Lower leg skin (tissue), 4 donors: ENCODE results near the gene IER2. TPM values are rescaled to one million over a fixed set of nuclear protein-coding genes. Genes with fewer than 3 reads are reported as not detected.
A peak's percentile ranks its signal among the peaks of the same experiment; 100 is the strongest.
"Not testable (repeated sequence)": the region's sequence is repeated elsewhere in the genome, so short reads cannot be mapped to it uniquely, and the experiment has no call there.

ENCODE experiments used
- DNase-seq, 2 donors: peaks; one replicate each; pipeline ENCODE4 v3.0.0-alpha.2; 2019; ENCODE audit warnings: low spot score in 2 of 2
- H3K4me3 ChIP-seq: fragments of 200-600 bp; sonication (generic); 2 replicates; pipeline ENCODE4 v1.5.1; 2017; ENCODE audit warnings: mild to moderate bottlenecking, low read depth; ENCODE audit not compliant: poor library complexity, severe bottlenecking
- POLR2A ChIP-seq, 2 donors: fragments of 450-650 bp; IDR thresholded peaks; one replicate each; pipeline ENCODE4 v1.6.1; 2016 to 2017; ENCODE audit warnings: antibody characterized with exemption in 2 of 2, mild to moderate bottlenecking in 1 of 2, moderate library complexity in 1 of 2
- WGBS, 2 donors: methylation state at CpG; one replicate each; pipeline ENCODE4 v1.1.5; 2018; 5-methylcytosine and 5-hydroxymethylcytosine counted together
- intact Hi-C: fragments of 100-400 bp; cut with DNase I; formaldehyde crosslinking; loops from one replicate; pipeline ENCODE4 v1.15.0; 2023; ENCODE audit warnings: low total_unique reads
- total RNA-seq, 4 donors: library from RNA; depleted of rRNA; stranded (reverse); fragments of >200 nt; gene quantifications; one replicate each; pipeline ENCODE4 v1.1.0, GENCODE V29; 2016
- TF ChIP-seq, protein P1 (sequence below), 3 donors: fragments of 450-650 bp; IDR thresholded peaks; one replicate each; pipeline ENCODE4 v1.5.1; 2016; ENCODE audit warnings: antibody characterized with exemption in 3 of 3, mild to moderate bottlenecking in 3 of 3, moderate library complexity in 2 of 3

IER2 gene
- total RNA-seq, 4 donors from 2014 or later, result 118 to 146 (median 130) TPM

DNA sequence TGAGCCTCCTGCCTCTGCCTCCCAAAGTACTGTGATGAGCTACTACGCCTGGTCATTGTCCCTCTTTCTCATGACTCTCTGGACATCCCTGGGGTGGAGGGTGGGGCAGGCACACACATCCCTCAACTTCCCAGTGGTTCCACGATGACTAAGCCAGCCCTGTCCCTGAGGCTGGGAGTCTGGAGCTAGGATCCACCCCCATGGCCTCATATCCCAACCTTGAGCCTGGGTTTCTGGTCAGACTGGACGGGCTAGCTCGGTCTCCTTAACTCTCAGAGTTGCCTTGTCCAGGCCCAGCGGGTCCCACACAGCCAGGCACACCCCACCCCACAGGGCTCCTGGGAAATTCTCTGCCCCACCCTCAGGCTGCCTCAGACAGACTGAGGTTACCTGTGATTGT is 19.6 kb downstream of the IER2 start:
- intact Hi-C loops, result no loop called here
- TF ChIP-seq POLR2A (IDR thresholded peaks at IDR 0.05), result no peak
- TF ChIP-seq, protein P1, sequence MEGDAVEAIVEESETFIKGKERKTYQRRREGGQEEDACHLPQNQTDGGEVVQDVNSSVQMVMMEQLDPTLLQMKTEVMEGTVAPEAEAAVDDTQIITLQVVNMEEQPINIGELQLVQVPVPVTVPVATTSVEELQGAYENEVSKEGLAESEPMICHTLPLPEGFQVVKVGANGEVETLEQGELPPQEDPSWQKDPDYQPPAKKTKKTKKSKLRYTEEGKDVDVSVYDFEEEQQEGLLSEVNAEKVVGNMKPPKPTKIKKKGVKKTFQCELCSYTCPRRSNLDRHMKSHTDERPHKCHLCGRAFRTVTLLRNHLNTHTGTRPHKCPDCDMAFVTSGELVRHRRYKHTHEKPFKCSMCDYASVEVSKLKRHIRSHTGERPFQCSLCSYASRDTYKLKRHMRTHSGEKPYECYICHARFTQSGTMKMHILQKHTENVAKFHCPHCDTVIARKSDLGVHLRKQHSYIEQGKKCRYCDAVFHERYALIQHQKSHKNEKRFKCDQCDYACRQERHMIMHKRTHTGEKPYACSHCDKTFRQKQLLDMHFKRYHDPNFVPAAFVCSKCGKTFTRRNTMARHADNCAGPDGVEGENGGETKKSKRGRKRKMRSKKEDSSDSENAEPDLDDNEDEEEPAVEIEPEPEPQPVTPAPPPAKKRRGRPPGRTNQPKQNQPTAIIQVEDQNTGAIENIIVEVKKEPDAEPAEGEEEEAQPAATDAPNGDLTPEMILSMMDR (IDR thresholded peaks at IDR 0.05), result no peak
- 42 to 55% methylated on average over 4 to 5 of the region's 5 CpGs for WGBS, 2 donors
- no peak overlapping the region for H3K4me3 ChIP-seq
- peak in 1 of 2 donors; percentile 50 for DNase-seq

DNA sequence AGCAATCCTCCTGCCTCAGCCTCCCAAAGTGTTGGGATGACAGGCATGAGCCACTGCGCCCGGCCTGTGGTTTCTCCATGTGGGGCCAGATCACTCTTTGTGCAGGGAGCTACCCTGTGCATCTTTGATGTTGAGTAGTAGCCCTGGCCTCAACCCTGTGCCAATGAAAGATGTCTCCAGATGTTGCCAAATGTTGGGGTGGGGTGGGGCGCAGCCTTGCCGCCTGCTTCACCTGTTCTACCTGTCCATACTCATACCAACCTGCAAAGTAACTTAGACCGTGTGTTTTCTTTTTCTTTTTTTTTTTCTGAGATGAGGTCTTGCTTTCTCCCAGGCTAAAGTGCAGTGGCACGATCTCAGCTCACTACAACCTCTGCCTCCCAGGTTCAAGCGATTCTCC is 20.9 kb downstream of the IER2 start:
- 55 to 70% methylated on average over 7 of the region's 7 CpGs for WGBS, 2 donors
- intact Hi-C loops, result no loop called here
- H3K4me3 ChIP-seq, result no peak overlapping the region
- TF ChIP-seq POLR2A (IDR thresholded peaks at IDR 0.05), result no peak
- DNase-seq, result no peak

DNA sequence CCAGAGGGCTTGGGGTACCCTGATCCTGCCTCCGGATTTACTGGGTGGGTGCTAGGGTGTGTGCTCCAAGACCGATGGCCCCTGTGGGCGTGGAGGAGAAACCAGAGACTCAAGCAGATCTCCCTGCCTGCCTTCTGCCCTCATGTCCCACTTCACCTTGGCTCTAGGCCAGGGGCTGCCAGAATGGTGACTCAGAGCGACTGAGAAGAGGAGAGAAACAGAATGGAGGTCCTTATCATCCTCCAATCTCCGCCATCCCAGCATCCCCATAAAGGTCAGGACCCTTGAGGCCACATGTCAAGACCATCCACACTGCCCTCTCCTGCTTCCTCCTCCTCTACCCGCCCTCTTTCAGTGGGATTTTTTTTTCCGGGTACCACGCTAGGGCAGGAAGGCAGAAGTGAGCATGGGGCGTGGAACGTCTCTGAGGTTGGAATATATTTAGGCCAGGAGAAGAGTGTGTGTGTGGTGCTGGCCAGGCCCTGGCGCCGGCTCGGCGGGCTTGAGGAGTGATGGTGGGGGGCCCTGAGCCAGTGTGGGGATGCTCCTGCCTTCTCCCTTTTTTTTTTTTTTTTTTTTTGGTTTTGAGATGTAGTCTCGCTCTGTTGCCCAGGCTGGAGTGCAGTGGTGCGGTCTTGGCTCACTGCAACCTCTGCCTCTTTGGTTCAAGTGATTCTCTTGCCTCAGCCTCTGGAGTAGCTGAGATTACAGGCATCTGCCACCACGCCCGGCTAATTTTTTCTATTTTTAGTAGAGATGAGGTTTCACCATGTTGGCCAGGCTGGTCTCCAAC is 22.3 kb downstream of the IER2 start:
- intact Hi-C loops, result no loop called here
- TF ChIP-seq, protein P1 (IDR thresholded peaks at IDR 0.05), result no peak
- no peak for TF ChIP-seq POLR2A (IDR thresholded peaks at IDR 0.05)
- WGBS, 2 donors, result 23 to 24% methylated on average over 18 of the region's 18 CpGs
- H3K4me3 ChIP-seq, result no peak overlapping the region
- DNase-seq, result peak; percentile 78 to 97

DNA sequence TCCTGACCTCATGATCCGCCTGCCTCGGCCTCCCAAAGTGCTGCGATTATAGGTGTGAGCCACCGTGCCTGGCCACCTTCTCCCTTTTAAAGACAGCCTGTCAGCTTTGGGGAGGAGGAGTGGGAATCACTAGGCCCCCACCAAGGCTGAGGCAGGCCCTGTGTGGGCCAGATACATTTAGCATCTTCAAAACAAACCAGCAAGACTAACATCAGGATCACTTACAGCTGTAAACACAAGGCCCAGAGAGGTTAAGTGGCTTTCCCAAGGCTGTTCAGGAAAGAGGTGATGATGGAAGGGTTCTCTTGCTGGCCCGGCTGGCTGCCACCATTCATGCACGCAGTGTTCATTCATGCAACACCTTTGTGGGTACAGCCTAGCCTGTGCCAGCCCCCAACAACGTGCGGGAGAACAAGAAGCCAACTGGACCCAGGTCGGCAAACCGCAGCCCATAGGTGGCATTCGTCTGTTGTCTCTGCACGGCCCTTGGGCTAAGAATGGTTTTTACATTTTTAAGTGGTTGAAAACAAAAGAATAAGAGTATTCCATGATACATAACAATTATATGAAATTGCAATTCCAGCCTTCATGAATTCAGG is 23.0 kb downstream of the IER2 start:
- WGBS, 2 donors, result 71 to 73% methylated on average over 12 of the region's 12 CpGs
- no peak for TF ChIP-seq POLR2A (IDR thresholded peaks at IDR 0.05)
- TF ChIP-seq, protein P1 (IDR thresholded peaks at IDR 0.05), result no peak
- H3K4me3 ChIP-seq, result no peak overlapping the region
- DNase-seq, result no peak
- intact Hi-C loops, result no loop called here

DNA sequence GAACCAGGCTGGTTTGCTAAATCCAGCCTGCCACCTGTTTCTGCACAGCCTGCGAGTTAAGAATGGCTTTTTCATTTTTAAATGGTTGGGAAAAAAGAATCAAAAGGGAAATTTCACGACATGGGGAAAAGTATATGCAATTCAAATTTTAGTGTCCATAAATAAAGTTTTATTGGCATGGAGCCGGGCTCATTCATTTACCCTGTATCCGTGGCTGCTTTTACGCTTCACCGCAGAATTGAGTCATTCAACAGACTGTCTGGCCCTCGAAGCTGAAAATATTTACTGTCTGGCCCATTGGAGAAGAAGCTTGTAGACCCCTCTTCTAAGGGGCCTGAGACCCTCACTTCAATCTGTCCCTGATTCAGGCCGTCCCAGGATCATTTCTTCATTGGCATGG is 26.1 kb downstream of the IER2 start:
- DNase-seq, result no peak
- TF ChIP-seq, protein P1 (IDR thresholded peaks at IDR 0.05), result no peak
- no peak for TF ChIP-seq POLR2A (IDR thresholded peaks at IDR 0.05)
- intact Hi-C loops, result no loop called here
- 81 to 82% methylated on average over 8 of the region's 8 CpGs for WGBS, 2 donors
- H3K4me3 ChIP-seq, result no peak overlapping the region

DNA sequence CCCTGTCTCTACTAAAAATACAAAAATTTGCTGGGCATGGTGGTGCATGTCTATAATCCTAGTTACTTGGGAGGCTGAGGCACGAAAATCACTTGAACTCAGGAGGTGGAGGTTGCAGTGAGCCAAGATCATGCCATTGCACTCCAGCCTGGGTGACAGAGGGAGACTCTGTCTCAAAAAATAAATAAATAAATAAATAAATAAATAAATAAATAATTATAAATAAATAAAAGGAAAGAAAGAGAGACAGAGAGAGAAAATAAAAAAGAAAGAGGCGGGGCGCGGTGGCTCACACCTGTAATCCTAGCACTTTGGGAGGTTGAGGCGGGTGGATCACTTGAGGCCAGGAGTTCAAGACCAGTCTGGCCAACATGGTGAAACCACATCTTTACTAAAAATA is 27.4 kb downstream of the IER2 start:
- intact Hi-C loops, DNase-seq, H3K4me3 ChIP-seq: not testable (repeated sequence)
- WGBS, 2 donors, result 90 to 92% methylated on average over 5 of the region's 5 CpGs

DNA sequence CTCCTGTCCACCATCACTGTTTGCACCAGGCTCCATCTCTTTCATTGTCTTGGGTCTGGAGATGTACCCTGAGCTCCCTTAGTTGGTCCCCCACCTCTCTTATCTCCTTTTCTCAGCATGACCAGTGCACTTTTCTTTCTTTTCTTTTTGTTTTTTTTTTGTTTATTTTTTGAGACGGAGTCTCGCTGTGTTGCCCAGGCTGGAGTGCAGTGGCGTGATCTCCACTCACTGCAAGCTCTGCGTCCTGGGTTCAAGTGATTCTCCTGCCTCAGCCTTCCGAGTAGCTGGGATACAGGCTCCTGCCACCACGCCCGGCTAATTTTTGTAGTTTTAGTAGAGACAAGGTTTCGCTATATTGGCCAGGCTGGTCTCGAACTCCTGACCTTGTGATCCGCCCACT is 28.1 kb downstream of the IER2 start:
- WGBS, 2 donors, result 92% methylated on average over 10 of the region's 10 CpGs
- DNase-seq, H3K4me3 ChIP-seq, intact Hi-C loops: not testable (repeated sequence)
